ENCODE measurements around the gene SRBD1.

The SRBD1 gene

GRCh38 chr2:45636008-45636407 is 24.9 kb upstream of the SRBD1 start:
- no peak for DNase-seq (ENCODE audit: low spot score)

DNA sequence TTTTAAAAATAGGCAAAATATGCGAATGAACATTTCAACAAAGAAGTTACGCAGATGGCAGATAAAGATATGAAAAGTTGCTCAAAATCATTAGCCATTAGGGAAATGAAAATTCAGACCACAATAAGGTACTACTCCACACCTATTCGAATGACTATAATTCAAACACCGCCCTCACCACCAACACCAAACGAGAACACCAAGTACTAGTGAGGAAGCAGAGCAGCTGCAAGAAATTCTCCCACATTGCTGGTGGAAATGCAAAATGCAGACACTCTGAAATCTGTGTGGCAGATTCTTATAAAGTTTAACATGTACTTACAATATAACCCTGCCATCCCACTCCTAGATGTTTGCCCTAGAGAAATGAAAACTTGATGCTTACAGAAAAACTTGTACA is 23.2 kb upstream of the SRBD1 start:
- no peak for DNase-seq (ENCODE audit: low spot score)

- no peak for DNase-seq (ENCODE audit: low spot score)
Observed at GRCh38 chr2:45631955-45632354, 20.9 kb upstream of the SRBD1 start.

GRCh38 chr2:45631319-45631718 is 20.3 kb upstream of the SRBD1 start:
- DNase-seq (ENCODE audit: low spot score), result no peak

GRCh38 chr2:45629971-45630370 is 18.9 kb upstream of the SRBD1 start:
- DNase-seq (ENCODE audit: low spot score), result no peak

DNA sequence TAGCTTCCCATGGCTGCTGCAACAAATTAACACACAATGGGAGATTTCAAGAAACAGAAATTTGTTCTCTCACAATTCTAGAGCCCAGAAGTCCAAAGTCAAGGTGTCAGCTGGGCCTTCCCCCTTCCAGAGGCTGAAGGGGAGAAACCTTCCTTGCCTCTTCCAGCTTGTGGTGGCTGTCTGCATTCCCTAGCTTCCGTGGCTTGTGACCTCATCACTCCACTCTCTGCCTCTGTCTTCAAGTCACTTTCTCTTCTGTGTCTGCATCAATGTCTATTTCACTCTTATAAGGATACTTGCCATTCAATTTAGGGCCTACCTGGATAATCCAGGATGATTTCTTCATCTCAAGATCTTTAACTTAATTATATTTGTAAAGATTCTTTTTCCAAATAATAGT is 16.8 kb upstream of the SRBD1 start:
- DNase-seq (ENCODE audit: low spot score), result no peak

GRCh38 chr2:45626387-45627221 is 15.5 kb upstream of the SRBD1 start:
- no peak for DNase-seq (ENCODE audit: low spot score)

- no peak for DNase-seq (ENCODE audit: low spot score)
Observed at GRCh38 chr2:45625824-45626223, 14.8 kb upstream of the SRBD1 start.

DNA sequence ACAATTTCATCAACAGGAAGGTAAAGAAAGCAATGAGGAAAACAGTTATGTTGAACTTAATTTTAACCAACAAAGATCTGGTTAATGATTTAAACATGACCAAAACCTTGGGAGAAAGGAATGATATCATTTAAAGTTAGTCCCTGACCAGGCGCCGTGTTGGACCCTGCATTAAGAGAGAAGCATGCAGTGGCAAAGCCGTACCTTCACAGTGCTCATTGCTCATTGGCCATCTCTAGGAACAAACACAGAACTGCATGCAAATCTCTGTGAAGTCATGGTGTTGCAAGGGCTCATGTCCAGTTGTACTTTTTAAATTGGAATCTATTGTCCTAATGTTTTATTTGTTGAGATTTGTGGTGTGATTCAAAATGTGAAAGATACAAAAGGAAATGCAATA is 12.0 kb upstream of the SRBD1 start:
- no peak for DNase-seq (ENCODE audit: low spot score)

- DNase-seq (ENCODE audit: low spot score), result no peak
Observed at GRCh38 chr2:45622336-45623075, 11.4 kb upstream of the SRBD1 start.

DNA sequence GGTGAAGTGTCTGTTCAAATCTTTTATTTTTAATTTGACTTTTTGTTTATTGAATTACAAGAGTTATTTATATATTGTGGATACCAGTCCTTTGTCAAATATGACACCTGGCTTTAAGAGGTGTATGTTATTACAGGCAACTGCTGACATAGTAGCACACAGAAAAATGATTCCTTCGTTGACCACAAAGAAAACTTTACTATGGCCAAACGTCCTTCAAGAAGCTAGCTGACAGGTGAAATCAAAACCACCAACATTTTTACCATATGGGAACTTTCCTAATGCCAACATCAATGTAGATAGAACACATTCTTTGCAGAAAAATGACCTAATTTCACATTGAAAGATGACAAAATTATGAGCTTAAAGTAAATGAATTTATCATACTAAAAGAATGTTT is 6.4 kb upstream of the SRBD1 start:
- DNase-seq (ENCODE audit: low spot score), result no peak

GRCh38 chr2:45616658-45617411 is 5.8 kb upstream of the SRBD1 start:
- no peak for DNase-seq (ENCODE audit: low spot score)

- no peak for DNase-seq (ENCODE audit: low spot score)
Observed at GRCh38 chr2:45614871-45615415, 3.9 kb upstream of the SRBD1 start.

DNA sequence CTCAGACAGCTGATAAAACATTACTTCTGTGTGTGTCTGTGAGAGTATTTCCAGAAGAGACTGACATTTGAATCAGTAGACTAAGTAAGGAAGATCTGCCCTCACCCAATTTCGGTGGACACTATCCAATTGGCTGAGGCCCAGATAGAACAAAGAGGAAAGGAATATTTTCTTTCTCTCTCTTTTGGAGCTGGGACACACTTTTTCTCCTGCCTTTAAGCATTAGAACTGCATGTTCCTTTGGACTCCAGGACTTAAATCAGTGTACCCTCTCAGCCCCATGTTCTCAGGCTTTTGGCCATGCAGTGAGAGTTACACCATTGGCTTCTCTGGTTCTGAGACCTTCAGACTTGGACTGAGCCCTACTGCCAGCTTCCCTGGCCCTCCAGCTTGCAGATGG is 3.3 kb upstream of the SRBD1 start:
- DNase-seq (ENCODE audit: low spot score), result peak; percentile 20

DNA sequence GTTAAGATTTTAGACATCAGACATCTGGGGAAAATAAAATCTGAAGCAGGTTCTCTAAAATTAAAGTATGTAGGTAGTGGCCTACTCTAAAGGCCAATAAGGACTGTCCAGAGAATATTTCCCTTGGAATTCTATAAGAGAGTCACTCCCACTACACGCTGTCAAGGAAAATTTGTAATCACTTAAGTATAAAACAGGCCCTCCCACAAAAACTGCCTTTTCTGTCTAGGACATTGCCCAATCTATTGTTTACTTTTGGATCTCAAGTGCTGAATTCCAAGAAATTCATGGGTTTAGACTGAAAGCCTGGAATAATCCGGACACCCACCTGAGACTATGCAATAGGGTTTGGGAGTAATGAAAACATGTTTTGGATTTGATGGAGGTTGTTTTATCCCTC is 1.7 kb upstream of the SRBD1 start:
- DNase-seq (ENCODE audit: low spot score), result no peak

DNA sequence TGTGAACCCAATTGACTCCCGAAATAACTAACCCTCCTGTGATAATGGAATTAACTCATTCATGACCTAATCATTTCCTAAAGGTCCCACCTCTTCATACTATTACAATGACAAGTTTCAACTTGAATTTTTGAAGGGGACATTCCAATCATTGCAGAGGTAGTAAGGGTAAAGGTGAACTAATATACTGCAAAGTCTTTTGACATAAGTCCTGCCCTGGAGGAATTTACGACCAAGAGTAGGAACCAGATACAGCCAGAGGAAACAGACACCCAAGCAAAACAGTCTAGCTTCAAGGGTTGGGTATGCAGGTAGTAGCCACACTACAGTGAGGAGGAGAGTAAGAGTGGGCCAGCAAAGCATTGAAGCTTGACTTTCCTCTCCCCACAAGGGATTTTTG is 1.2 kb upstream of the SRBD1 start:
- no peak for DNase-seq (ENCODE audit: low spot score)

DNA sequence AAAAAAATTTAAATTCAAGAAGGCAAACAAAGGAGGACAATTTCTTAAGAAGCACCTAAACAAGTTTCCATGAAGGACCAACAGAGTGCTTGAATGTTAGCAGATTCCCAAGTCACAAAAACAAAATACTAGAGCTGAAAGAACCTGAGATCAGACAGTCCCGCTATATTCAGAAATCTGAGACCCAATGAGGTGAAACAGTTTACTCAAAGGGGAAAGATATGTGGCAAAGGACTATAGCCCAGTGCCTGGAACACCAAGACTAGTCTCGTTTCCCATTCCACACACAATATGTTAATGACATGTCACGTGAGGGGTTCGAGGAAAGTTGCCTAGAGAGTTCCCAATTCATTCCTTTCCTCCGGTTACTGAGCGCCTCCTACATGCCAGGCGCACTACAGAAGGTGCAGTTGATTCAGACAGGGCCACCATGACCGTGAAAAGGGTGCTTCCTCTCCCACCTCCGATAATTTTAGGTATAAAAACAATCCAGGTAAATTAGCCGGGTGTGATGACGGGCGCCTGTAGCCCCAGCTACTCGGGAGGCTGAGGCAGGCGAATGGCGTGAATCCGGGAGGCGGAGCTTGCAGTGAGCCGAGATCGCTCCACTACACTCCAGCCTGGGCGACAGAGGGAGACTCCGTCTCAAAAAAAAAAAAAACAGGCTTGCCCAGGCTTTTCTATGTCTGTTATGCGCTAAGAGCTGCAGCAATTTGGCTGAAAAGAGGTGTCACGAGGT is 617 bp downstream of the SRBD1 start:
- peak; percentile 83 for DNase-seq (ENCODE audit: low spot score)

DNA sequence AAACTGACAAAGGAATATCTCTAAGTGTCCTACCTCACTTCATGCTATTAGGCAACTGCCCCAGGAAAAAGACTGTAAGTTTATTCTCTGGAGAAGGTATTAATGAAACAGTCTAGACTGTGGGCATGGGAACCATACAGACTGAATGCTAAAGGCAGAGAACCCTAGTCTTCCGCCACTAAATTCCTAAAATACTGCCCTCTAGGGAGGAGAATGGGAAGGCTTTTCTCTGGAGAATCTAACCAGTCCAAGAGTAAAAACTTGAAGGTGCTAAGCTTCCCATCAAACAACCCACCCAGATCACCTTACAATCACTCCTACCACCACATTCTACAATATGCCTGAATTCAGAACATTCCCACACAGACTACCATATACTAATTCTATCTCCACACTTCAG is 3.4 kb downstream of the SRBD1 start:
- no peak for DNase-seq (ENCODE audit: low spot score)

DNA sequence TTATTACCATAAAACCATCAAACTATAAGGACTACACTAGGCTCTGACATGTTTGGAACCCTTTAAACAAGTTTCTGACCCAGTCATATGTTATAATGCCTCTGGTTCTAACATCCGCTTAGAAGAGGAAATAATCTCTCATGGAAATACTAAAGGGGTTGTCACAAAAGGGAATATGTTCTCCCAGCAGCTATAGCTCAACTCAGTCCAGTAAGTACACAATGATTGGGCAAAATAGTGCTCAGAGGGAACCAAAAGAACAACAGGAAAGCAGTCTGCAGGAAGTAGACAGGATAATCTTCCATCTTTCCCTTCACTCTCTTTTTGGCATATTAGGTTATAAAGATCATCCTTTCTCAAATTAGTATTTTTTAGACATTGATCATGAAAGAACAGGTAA is 4.3 kb downstream of the SRBD1 start:
- DNase-seq (ENCODE audit: low spot score), result no peak

DNA sequence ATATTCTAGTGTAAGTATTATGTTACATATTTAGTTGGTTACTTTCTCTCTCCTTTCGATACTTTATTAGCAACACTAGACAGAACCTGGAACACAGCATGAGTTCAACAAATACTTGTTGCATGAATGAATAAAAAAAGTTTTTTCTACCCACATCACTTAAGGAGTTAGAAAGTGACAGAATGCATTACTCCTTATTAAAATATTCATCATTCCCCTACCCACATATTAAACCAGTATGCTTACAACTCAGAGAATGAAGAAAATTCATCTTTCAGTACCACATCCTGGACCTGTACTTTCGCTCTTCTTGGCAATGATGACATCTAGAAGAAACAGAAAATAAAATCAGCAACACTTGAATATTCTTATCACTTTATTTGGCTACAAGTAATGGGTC is 6.0 kb downstream of the SRBD1 start:
- DNase-seq (ENCODE audit: low spot score), result no peak

GRCh38 chr2:45602624-45603023 is 8.4 kb downstream of the SRBD1 start:
- DNase-seq (ENCODE audit: low spot score), result no peak

DNA sequence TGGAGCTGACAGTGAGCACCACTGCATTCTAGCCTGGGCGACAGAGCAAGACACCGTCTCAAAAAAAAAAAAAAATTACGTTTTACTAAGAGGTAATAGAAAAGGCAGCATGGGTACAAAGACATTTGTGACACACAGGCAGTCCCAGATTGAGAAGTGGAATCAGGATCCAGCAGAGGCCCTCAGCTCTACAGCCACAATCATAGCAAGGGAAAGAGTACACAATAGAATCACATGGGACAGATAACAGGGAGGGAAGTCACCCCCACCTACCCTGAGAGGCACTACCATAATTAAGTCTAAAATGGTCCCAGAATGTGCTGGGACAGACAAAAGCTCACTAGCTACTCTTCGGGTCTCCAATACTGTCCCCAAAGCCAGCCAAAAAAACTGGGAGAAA is 12.5 kb downstream of the SRBD1 start:
- DNase-seq (ENCODE audit: low spot score), result no peak

All from pons (tissue), 1 donor.